ENCODE results near the gene ANKRD62. TPM values are rescaled to one million over a fixed set of nuclear protein-coding genes. Genes with fewer than 3 reads are reported as not detected.

The ANKRD62 gene
- total RNA-seq, 1 donor from 2014 or later = not detected

- Histone ChIP-seq H3K4me3 (no peak overlapping the region), H3K4me1 (no peaks in the 10 kb centered on the region), H3K27ac (no peak overlapping the region), H3K9me3 (no peaks in the 10 kb centered on the region), H3K27me3 (no peaks in the 10 kb centered on the region), H3K36me3 (no peaks in the 10 kb centered on the region)
- no peak for TF ChIP-seq CTCF (IDR thresholded peaks at IDR 0.05)
- intact Hi-C loops (cut with DNase I) = no loop called here
- no peak for DNase-seq (ENCODE audit: low spot score in 2 of 2)
These were observed 37.4 kb upstream of the ANKRD62 start for GRCh38 chr18:12056034-12056883.

- H3K27me3 ChIP-seq = no peaks in the 10 kb centered on the region
- intact Hi-C loops (cut with DNase I) = no loop called here
- no peak overlapping the region for H3K27ac ChIP-seq
- no peak for TF ChIP-seq CTCF (IDR thresholded peaks at IDR 0.05)
- no peak overlapping the region for H3K4me3 ChIP-seq
- no peaks in the 10 kb centered on the region for H3K4me1 ChIP-seq
- no peak for DNase-seq (ENCODE audit: low spot score in 2 of 2)
- no peaks in the 10 kb centered on the region for H3K36me3 ChIP-seq
- no peaks in the 10 kb centered on the region for H3K9me3 ChIP-seq
These were observed 36.7 kb upstream of the ANKRD62 start for GRCh38 chr18:12056884-12057402.

- no peak for DNase-seq (ENCODE audit: low spot score in 2 of 2)
- Histone ChIP-seq H3K27ac (no peak overlapping the region), H3K4me3 (no peak overlapping the region), H3K9me3 (no peaks in the 10 kb centered on the region), H3K36me3 (no peaks in the 10 kb centered on the region), H3K27me3 (no peaks in the 10 kb centered on the region), H3K4me1 (no peaks in the 10 kb centered on the region)
- intact Hi-C loops (cut with DNase I) = no loop called here
- no peak for TF ChIP-seq CTCF (IDR thresholded peaks at IDR 0.05)
These were observed 36.1 kb upstream of the ANKRD62 start for GRCh38 chr18:12057419-12058039.

GRCh38 chr18:12059334-12060181 lies 34.1 kb upstream of the ANKRD62 start:
- no peak for TF ChIP-seq CTCF (IDR thresholded peaks at IDR 0.05)
- Histone ChIP-seq H3K27ac (no peak overlapping the region), H3K9me3 (no peaks in the 10 kb centered on the region), H3K27me3 (no peaks in the 10 kb centered on the region), H3K36me3 (no peaks in the 10 kb centered on the region), H3K4me3 (no peak overlapping the region), H3K4me1 (no peaks in the 10 kb centered on the region)
- DNase-seq (ENCODE audit: low spot score in 2 of 2) = no peak
- intact Hi-C loops (cut with DNase I) = no loop called here

GRCh38 chr18:12060182-12060870 lies 33.3 kb upstream of the ANKRD62 start:
- Histone ChIP-seq H3K27me3 (no peaks in the 10 kb centered on the region), H3K36me3 (no peaks in the 10 kb centered on the region), H3K4me3 (no peak overlapping the region), H3K27ac (no peak overlapping the region), H3K9me3 (no peaks in the 10 kb centered on the region), H3K4me1 (no peaks in the 10 kb centered on the region)
- no peak for TF ChIP-seq CTCF (IDR thresholded peaks at IDR 0.05)
- intact Hi-C loops (cut with DNase I) = no loop called here
- DNase-seq (ENCODE audit: low spot score in 2 of 2) = no peak
